Measurements from ENCODE around the gene UTP11.

UTP11 gene

DNA sequence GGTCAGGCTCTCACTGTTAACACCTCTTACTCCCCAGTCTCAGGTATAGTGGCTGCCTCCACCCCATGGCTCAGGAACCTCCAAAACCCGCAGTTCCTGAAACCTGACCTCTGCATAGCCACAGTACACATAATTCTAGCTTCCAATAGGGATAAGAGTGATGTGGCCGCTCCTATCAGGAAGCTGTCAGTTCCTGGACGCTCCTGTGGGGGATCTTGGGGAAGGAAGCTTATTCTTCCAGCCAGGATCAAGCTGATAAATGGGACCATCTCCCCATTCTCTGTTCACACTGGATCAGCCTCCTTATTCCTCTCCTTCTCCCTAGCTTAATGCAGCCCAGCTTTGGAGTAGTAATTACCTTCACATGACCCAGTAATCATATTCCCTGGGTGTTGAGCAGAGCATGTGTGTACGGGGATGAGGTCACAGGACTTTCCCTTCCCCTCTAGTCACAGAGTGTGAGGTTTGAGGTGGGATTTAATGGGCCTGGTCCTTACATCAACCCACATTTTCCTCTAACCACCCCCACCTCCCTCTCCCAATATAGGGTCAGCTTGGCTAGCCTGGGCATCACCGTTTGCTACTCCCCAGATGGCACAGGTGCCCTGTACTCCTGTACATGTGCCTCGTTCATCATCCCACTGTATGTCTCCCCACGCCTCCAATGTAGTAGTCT is 41.0 kb downstream of the UTP11 start:
- no peak for DNase-seq (ENCODE audit: low spot score)
- TF ChIP-seq, protein P1, sequence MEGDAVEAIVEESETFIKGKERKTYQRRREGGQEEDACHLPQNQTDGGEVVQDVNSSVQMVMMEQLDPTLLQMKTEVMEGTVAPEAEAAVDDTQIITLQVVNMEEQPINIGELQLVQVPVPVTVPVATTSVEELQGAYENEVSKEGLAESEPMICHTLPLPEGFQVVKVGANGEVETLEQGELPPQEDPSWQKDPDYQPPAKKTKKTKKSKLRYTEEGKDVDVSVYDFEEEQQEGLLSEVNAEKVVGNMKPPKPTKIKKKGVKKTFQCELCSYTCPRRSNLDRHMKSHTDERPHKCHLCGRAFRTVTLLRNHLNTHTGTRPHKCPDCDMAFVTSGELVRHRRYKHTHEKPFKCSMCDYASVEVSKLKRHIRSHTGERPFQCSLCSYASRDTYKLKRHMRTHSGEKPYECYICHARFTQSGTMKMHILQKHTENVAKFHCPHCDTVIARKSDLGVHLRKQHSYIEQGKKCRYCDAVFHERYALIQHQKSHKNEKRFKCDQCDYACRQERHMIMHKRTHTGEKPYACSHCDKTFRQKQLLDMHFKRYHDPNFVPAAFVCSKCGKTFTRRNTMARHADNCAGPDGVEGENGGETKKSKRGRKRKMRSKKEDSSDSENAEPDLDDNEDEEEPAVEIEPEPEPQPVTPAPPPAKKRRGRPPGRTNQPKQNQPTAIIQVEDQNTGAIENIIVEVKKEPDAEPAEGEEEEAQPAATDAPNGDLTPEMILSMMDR (IDR thresholded peaks at IDR 0.05; ENCODE audit: extremely low read depth, insufficient read depth, missing control alignments), result no peak
- in situ Hi-C loops (cut with MboI; ENCODE audit: low pct_unique_long_range_greater_than_20kb, low sequenced_read_pairs, unreplicated experiment), result no loop called here

DNA sequence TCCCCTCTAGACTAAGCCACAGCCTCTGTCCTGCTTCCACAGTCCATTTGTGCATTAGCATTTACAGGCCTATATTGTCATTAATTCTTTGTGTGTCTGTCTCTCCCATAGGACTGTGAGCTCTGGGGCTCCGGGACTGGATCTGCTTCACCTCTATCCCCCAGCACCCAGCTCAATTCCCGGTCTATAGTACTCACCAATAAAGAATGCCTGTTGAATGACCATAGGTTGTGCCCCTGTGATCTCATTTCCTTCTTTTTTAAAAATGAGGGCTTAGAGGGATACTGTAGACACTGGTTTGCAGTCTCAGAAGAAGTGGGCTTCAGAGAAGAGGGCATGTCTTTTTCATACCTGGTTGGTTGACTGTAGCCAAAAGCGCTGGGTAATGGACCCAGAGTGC is 42.9 kb downstream of the UTP11 start:
- DNase-seq (ENCODE audit: low spot score), result no peak
- in situ Hi-C loops (cut with MboI; ENCODE audit: low pct_unique_long_range_greater_than_20kb, low sequenced_read_pairs, unreplicated experiment), result no loop called here
- TF ChIP-seq, protein P1 (IDR thresholded peaks at IDR 0.05; ENCODE audit: extremely low read depth, insufficient read depth, missing control alignments), result no peak

DNA sequence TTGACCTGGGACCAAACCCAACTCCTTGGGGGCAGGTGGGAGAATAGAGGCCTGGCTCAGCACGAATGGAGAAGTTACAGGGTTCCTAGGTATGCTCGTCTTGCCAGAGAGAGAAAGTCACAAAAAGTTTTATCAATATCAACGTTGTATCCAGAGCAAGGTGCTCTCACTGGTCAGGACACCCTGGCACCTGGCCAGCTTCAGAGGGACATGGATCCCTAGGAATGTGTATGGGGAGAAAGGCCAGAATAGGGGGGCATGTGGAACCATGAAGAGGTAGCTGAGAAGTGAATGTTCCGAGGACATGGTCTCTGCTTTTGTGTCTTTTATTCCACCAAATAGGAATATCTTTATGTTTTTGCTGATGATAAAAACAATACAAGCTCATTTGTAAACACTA is 43.4 kb downstream of the UTP11 start:
- in situ Hi-C loops (cut with MboI; ENCODE audit: low pct_unique_long_range_greater_than_20kb, low sequenced_read_pairs, unreplicated experiment), result no loop called here
- TF ChIP-seq, protein P1 (IDR thresholded peaks at IDR 0.05; ENCODE audit: extremely low read depth, insufficient read depth, missing control alignments), result no peak
- no peak for DNase-seq (ENCODE audit: low spot score)

DNA sequence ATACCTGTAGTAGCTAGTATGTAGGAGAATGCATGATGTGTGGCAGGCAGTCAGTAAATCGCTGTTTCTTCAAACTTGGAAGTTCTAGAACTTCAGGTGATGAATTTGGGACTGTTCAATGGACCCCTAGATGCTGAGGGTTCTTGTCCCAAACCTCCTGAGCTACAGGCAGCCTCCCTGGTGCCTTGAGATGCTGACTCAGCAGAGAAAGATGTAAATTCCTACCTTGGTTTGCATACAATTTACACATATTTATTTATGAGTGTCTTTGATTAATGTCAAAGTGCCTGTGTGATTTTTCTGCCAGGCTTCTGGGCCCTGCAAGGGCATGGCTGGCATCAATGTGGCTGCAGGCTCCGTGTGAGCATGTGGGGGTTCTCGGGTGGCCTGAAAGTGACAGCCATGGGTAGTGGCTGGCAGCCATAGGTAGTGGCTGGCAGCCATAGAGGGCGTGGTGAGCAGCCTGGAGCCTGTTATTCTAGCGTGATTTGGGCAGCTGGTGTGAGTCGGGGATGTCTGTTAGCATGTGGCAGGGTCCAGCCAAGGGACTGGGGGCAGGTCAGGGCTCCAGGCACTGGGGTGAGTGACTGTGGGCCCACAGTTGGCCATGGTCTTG is 47.2 kb downstream of the UTP11 start:
- TF ChIP-seq, protein P1 (IDR thresholded peaks at IDR 0.05; ENCODE audit: extremely low read depth, insufficient read depth, missing control alignments), result no peak
- in situ Hi-C loops (cut with MboI; ENCODE audit: low pct_unique_long_range_greater_than_20kb, low sequenced_read_pairs, unreplicated experiment), result no loop called here
- no peak for DNase-seq (ENCODE audit: low spot score)

DNA sequence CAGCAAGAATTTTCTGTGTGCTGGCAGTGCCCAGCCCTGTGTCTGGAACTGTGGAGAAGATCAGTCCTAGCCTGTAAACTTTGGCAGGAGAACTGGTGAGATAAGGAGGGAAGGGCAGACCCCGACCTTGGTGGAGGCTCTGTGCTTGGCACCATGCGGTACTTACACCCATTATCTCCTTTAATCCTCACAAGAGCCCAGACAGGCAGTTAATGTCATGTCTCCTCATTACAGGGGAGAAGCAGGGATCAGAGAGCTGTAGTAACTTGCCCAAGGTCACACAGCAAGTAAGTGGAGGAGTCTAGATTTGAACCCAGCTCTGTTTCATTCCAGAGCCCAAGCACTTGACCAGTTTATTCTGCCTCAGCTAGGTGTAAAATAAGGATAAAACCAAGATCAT is 48.0 kb downstream of the UTP11 start:
- TF ChIP-seq, protein P1 (IDR thresholded peaks at IDR 0.05; ENCODE audit: extremely low read depth, insufficient read depth, missing control alignments), result no peak
- in situ Hi-C loops (cut with MboI; ENCODE audit: low pct_unique_long_range_greater_than_20kb, low sequenced_read_pairs, unreplicated experiment), result no loop called here

DNA sequence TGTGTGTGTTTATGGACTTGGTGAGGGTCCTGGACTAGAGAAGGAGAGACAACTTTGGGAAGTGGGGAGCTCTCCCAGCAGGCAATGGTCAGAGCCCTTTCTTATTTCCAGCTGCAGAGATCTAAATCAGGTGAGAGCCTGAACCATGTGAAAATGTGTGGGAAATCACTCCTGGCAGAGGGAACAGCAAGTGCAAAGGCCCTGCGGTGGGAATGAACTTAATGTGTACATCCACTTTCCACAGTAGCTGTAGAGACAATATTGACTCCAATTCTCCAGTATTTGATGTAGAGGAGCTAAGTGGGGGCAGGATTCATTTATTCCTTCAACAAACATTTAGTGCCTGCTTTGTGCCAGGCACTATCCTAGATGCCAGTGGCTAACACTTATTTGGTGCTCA is 48.8 kb downstream of the UTP11 start:
- TF ChIP-seq, protein P1 (IDR thresholded peaks at IDR 0.05; ENCODE audit: extremely low read depth, insufficient read depth, missing control alignments), result no peak
- DNase-seq (ENCODE audit: low spot score), result no peak
- in situ Hi-C loops (cut with MboI; ENCODE audit: low pct_unique_long_range_greater_than_20kb, low sequenced_read_pairs, unreplicated experiment), result no loop called here

More for the DNA sequence above, 48.0 kb downstream of the UTP11 start:
- no peak for DNase-seq (ENCODE audit: low spot score)

Data from GM13977 (cell line).